ENCODE results near the gene AQP2. TPM values are rescaled to one million over a fixed set of nuclear protein-coding genes. Genes with fewer than 3 reads are reported as not detected.

Gene AQP2
- total RNA-seq, 1 experiment from 2014 or later: not detected

DNA sequence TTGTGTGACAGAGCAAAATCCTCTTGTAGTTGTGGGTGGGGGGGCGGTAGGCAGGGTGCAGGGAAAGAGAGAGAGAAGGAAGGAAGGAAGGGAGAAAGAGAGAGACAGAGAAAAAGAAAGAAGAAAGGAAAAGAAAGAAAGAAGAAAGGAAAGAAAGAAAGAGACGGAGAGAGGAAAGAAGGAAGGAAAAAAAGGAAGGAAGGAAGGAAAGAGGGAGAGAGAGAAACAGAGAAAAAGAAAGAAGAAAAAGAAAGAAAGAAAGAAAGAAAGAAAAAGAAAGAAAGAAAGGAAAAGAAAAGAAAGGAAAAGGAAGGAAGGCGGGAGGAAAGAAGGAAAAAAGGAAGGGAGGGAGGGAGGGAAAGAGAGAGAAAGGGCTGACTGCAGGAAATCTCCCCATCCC lies 29.2 kb upstream of the AQP2 start:
- Mint-ChIP-seq H3K27ac (ENCODE audit: unreplicated experiment) (no peak overlapping the region), H3K4me1 (ENCODE audit: low read depth, unreplicated experiment) (peaks cover 15% of the 10 kb centered on the region), H3K4me3 (ENCODE audit: low read depth, unreplicated experiment) (no peak overlapping the region), H3K9me3 (ENCODE audit: low read depth, unreplicated experiment) (no peaks in the 10 kb centered on the region), H3K36me3 (ENCODE audit: insufficient read depth, unreplicated experiment) (no peaks in the 10 kb centered on the region), H3K27me3 (ENCODE audit: unreplicated experiment) (no peaks in the 10 kb centered on the region)
- CTCF ChIA-PET: no interaction called here
- DNase-seq: no peak
- TF ChIP-seq, protein P1, sequence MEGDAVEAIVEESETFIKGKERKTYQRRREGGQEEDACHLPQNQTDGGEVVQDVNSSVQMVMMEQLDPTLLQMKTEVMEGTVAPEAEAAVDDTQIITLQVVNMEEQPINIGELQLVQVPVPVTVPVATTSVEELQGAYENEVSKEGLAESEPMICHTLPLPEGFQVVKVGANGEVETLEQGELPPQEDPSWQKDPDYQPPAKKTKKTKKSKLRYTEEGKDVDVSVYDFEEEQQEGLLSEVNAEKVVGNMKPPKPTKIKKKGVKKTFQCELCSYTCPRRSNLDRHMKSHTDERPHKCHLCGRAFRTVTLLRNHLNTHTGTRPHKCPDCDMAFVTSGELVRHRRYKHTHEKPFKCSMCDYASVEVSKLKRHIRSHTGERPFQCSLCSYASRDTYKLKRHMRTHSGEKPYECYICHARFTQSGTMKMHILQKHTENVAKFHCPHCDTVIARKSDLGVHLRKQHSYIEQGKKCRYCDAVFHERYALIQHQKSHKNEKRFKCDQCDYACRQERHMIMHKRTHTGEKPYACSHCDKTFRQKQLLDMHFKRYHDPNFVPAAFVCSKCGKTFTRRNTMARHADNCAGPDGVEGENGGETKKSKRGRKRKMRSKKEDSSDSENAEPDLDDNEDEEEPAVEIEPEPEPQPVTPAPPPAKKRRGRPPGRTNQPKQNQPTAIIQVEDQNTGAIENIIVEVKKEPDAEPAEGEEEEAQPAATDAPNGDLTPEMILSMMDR (IDR thresholded peaks at IDR 0.05; ENCODE audit: unreplicated experiment): no peak
- no TSS peak for BruUV-seq (replicated peaks)
- intact Hi-C loops (cut with micrococcal nuclease; ENCODE audit: unreplicated experiment): no loop called here

DNA sequence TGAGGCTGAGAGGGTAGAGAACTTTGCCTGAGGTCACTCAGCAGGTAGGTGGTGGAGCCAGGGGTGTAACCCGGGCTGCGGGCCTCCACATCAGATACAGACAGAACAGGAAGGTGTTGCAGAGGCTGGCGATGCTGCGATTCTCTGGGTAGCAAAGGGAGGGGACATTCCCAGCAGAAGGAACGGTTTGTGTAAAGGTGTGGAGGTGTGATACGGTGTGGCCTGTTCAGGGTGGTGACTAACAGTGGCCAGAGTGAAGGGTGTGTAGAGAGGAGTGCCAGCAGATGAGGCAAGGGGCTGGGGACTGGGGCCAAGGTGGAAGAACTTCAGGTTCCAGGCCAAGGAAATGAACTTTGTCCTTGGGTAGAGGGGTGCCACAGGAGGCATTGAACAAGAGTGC lies 28.6 kb upstream of the AQP2 start:
- Mint-ChIP-seq H3K4me3 (ENCODE audit: low read depth, unreplicated experiment) (no peak overlapping the region), H3K27me3 (ENCODE audit: unreplicated experiment) (no peaks in the 10 kb centered on the region), H3K9me3 (ENCODE audit: low read depth, unreplicated experiment) (no peaks in the 10 kb centered on the region), H3K36me3 (ENCODE audit: insufficient read depth, unreplicated experiment) (no peaks in the 10 kb centered on the region), H3K4me1 (ENCODE audit: low read depth, unreplicated experiment) (peaks cover 15% of the 10 kb centered on the region), H3K27ac (ENCODE audit: unreplicated experiment) (no peak overlapping the region)
- CTCF ChIA-PET: no interaction called here
- no peak for DNase-seq
- intact Hi-C loops (cut with micrococcal nuclease; ENCODE audit: unreplicated experiment): no loop called here
- TF ChIP-seq, protein P1 (IDR thresholded peaks at IDR 0.05; ENCODE audit: unreplicated experiment): no peak
- BruUV-seq (replicated peaks): no TSS peak

DNA sequence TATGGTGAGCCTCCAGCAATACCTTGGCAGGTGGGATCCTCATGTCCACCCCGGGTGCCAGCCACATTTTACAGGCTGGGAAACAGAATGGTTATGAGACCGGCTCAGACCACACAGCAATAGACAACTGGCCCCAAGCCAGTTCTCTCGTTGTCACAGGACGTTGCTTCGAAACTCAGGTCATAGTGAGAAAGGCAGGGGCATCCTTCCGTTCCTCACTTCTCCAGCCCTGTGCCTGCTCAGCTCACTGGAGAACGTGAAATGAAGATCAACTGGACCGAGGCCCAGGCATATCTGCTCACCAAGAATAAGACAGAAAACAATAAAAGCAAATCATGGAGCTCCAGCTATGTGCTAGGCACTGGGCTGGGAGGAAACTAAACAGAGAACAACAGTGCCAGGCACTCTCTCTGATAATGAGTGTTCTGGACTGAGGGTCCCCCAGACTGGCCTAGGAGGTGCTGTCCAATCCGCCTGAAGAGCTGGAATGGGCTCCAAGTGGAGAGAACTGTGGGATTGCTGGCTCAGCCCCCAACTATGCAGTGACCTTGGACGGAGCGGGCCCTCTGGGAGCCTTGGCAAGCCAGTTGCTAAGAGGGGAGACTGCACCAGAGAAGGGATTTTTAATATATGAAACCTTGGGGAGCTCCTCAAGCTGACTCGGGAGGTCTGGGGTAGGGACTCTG lies 28.0 kb upstream of the AQP2 start:
- TF ChIP-seq, protein P1 (IDR thresholded peaks at IDR 0.05; ENCODE audit: unreplicated experiment): no peak
- Mint-ChIP-seq H3K9me3 (ENCODE audit: low read depth, unreplicated experiment) (no peaks in the 10 kb centered on the region), H3K36me3 (ENCODE audit: insufficient read depth, unreplicated experiment) (no peaks in the 10 kb centered on the region), H3K27ac (ENCODE audit: unreplicated experiment) (no peak overlapping the region), H3K27me3 (ENCODE audit: unreplicated experiment) (no peaks in the 10 kb centered on the region), H3K4me3 (ENCODE audit: low read depth, unreplicated experiment) (no peak overlapping the region), H3K4me1 (ENCODE audit: low read depth, unreplicated experiment) (peaks cover 15% of the 10 kb centered on the region)
- CTCF ChIA-PET: no interaction called here
- no TSS peak for BruUV-seq (replicated peaks)
- DNase-seq: no peak
- intact Hi-C loops (cut with micrococcal nuclease; ENCODE audit: unreplicated experiment): no loop called here

DNA sequence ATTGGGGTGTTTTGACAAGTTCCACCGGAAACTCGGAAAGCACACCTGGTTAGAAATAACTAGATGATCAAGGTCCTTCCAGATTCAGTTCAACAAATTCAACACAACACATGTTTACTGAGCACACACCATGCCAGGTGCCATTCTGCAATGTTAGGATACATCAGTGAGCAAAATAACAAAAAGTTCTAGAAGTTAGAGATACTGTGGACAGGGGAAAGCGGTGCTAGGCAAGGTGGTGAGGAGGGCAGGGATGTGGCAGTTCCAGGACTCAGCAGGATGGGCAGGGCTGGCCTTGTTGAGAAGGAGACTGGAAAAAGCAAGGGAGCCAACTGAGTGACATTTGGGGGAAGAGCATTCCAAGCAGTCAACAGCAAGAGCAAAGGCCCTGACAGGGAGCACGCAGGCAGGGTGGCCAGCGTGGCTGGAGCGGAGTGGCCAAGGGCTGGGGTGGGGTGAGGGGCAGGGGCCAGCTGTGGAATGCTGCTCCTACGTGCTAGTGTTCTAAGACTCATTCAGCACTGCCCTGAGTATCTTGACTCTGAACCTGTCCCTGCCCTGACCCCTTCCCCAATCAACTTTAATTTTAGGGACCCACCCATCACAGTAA lies 27.4 kb upstream of the AQP2 start:
- Mint-ChIP-seq H3K27ac (ENCODE audit: unreplicated experiment) (no peak overlapping the region), H3K36me3 (ENCODE audit: insufficient read depth, unreplicated experiment) (no peaks in the 10 kb centered on the region), H3K4me3 (ENCODE audit: low read depth, unreplicated experiment) (no peak overlapping the region), H3K27me3 (ENCODE audit: unreplicated experiment) (no peaks in the 10 kb centered on the region), H3K9me3 (ENCODE audit: low read depth, unreplicated experiment) (no peaks in the 10 kb centered on the region), H3K4me1 (ENCODE audit: low read depth, unreplicated experiment) (peaks cover 15% of the 10 kb centered on the region)
- TF ChIP-seq, protein P1 (IDR thresholded peaks at IDR 0.05; ENCODE audit: unreplicated experiment): no peak
- DNase-seq: no peak
- intact Hi-C loops (cut with micrococcal nuclease; ENCODE audit: unreplicated experiment): no loop called here
- CTCF ChIA-PET: interaction anchor here (0.9 kb wide), 1 partner anchor 13 kb away, joined by 3 read pairs; no protein-coding TSS in a partner anchor
- BruUV-seq (replicated peaks): no TSS peak

All from Calu3 (cell line).